ENCODE results near the gene PCSK5.

- TF ChIP-seq, protein P1, sequence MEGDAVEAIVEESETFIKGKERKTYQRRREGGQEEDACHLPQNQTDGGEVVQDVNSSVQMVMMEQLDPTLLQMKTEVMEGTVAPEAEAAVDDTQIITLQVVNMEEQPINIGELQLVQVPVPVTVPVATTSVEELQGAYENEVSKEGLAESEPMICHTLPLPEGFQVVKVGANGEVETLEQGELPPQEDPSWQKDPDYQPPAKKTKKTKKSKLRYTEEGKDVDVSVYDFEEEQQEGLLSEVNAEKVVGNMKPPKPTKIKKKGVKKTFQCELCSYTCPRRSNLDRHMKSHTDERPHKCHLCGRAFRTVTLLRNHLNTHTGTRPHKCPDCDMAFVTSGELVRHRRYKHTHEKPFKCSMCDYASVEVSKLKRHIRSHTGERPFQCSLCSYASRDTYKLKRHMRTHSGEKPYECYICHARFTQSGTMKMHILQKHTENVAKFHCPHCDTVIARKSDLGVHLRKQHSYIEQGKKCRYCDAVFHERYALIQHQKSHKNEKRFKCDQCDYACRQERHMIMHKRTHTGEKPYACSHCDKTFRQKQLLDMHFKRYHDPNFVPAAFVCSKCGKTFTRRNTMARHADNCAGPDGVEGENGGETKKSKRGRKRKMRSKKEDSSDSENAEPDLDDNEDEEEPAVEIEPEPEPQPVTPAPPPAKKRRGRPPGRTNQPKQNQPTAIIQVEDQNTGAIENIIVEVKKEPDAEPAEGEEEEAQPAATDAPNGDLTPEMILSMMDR (IDR thresholded peaks at IDR 0.05; ENCODE audit: extremely low read depth in 1 of 2, insufficient read depth in 1 of 2, low read depth in 1 of 2, low read length in 2 of 2): no peak
- TF ChIP-seq GATA2 (IDR thresholded peaks at IDR 0.05; ENCODE audit: insufficient read depth, insufficient read length, low read depth, low read length) (no peak), POLR2AphosphoS5 (IDR thresholded peaks at IDR 0.05; ENCODE audit: insufficient read depth, low read depth, low read length) (no peak), EZH2 (IDR thresholded peaks at IDR 0.05; ENCODE audit: borderline replicate concordance, low read depth, low read length, severe bottlenecking) (no peak)
Observed at GRCh38 chr9:76227156-76227555, 336.7 kb downstream of the PCSK5 start.
